IMR-90 (cell line): ENCODE results near the gene SPC25. TPM values are rescaled to one million over a fixed set of nuclear protein-coding genes. Genes with fewer than 3 reads are reported as not detected.

Source experiments
- ATAC-seq: fragments of 200-7000 bp; cut with Tn5 transposase; 2 replicates; pipeline ENCODE4 v1.9.1; 2020; ENCODE audit warnings: low read depth, mild to moderate bottlenecking, moderate library complexity
- BruUV-seq: library from RNA; stranded (reverse); fragments of 400-500 nt; replicated peaks from 2 replicates; lab custom pipeline; 2021; lab: Mats Ljungman, UMichigan
- CTCF ChIA-PET: fragments of 300-600 bp; formaldehyde crosslinking; extraction: SDS; loops from one replicate; lab custom pipeline; 2021; ENCODE audit warnings: antibody characterized with exemption; lab: Yijun Ruan, JAX
- POLR2A ChIA-PET: fragments of 300-600 bp; sonication (Branson Sonifier 250); formaldehyde crosslinking; loops from one replicate; lab custom pipeline; 2022; ENCODE audit warnings: antibody characterized with exemption; ENCODE audit not compliant: unreplicated experiment; lab: Charles Lee
- DNase-seq: peaks from one replicate; pipeline ENCODE4 v3.0.0; 2013
- H2AFZ ChIP-seq: replicated peaks from 2 replicates; pipeline ENCODE3; 2013; ENCODE audit warnings: low read length, mild to moderate bottlenecking; ENCODE audit not compliant: poor library complexity
- H2AK5ac ChIP-seq: 2 replicates; pipeline ENCODE4 v1.6.1; 2013; ENCODE audit warnings: low read depth, low read length, inconsistent platforms
- H2AK9ac ChIP-seq: replicated peaks from 2 replicates; pipeline ENCODE3; 2013; ENCODE audit warnings: mild to moderate bottlenecking, low read depth, low read length, moderate library complexity; ENCODE audit not compliant: poor library complexity
- H2BK120ac ChIP-seq: 2 replicates; pipeline ENCODE4 v1.6.1; 2013; ENCODE audit warnings: low read depth, low read length, inconsistent platforms
- H2BK15ac ChIP-seq: 3 replicates; pipeline ENCODE4 v1.6.1; 2013; ENCODE audit warnings: low read depth, low read length, inconsistent platforms
- H2BK20ac ChIP-seq: 2 replicates; pipeline ENCODE4 v1.6.1; 2013; ENCODE audit warnings: low read depth, mild to moderate bottlenecking, inconsistent platforms, low read length, moderate library complexity
- H2BK5ac ChIP-seq: 2 replicates; pipeline ENCODE4 v1.6.1; 2013; ENCODE audit warnings: mild to moderate bottlenecking, low read depth, low read length, inconsistent platforms; ENCODE audit not compliant: poor library complexity, severe bottlenecking
- H3K14ac ChIP-seq: replicated peaks from 2 replicates; pipeline ENCODE4 v1.6.1; 2013; ENCODE audit warnings: low read depth, low read length, inconsistent platforms
- H3K18ac ChIP-seq: 2 replicates; pipeline ENCODE4 v1.6.1; 2013; ENCODE audit warnings: low read depth, low read length, control low read depth
- H3K23ac ChIP-seq: 2 replicates; pipeline ENCODE4 v1.6.1; 2013; ENCODE audit warnings: low read depth, low read length, inconsistent platforms
- H3K27ac ChIP-seq: 2 replicates; pipeline ENCODE4 v1.5.1; 2013; ENCODE audit warnings: mild to moderate bottlenecking, control low read depth, low read length; ENCODE audit not compliant: insufficient read depth
- H3K27me3 ChIP-seq: 2 replicates; pipeline ENCODE4 v1.6.1; 2013; ENCODE audit warnings: low read length; ENCODE audit not compliant: control insufficient read depth, insufficient read depth
- H3K36me3 ChIP-seq: 2 replicates; pipeline ENCODE4 v1.6.1; 2013; ENCODE audit warnings: low read length, mixed read lengths; ENCODE audit not compliant: control insufficient read depth, insufficient read depth
- H3K4ac ChIP-seq: 2 replicates; pipeline ENCODE4 v1.6.1; 2013; ENCODE audit warnings: low read depth, low read length, inconsistent platforms
- H3K4me1 ChIP-seq: 2 replicates; pipeline ENCODE4 v1.6.1; 2013; ENCODE audit warnings: low read length, mixed read lengths; ENCODE audit not compliant: control insufficient read depth, insufficient read depth
- H3K4me2 ChIP-seq: 2 replicates; pipeline ENCODE4 v1.6.1; 2013; ENCODE audit warnings: low read depth, mild to moderate bottlenecking, control low read depth, low read length, moderate library complexity
- H3K4me3 ChIP-seq: 2 replicates; pipeline ENCODE4 v1.5.1; 2013; ENCODE audit warnings: low read depth, mild to moderate bottlenecking, control low read depth, low read length, moderate library complexity; ENCODE audit not compliant: insufficient read depth
- H3K56ac ChIP-seq: 2 replicates; pipeline ENCODE4 v1.6.1; 2013; ENCODE audit warnings: low read length, inconsistent platforms; ENCODE audit not compliant: insufficient read depth; ENCODE audit errors: extremely low read depth
- H3K79me1 ChIP-seq, 2 experiments: 2 replicates each; pipeline ENCODE4 v1.6.1; 2013; ENCODE audit warnings: low read length in 2 of 2, inconsistent platforms in 1 of 2, low read depth in 1 of 2
- H3K9ac ChIP-seq: 2 replicates; pipeline ENCODE4 v1.6.1; 2013; ENCODE audit warnings: low read depth, low read length, control low read depth
- H3K9me1 ChIP-seq: 2 replicates; pipeline ENCODE4 v1.6.1; 2013; ENCODE audit warnings: low read length, inconsistent platforms; ENCODE audit not compliant: insufficient read depth
- H3K9me3 ChIP-seq: 2 replicates; pipeline ENCODE4 v1.6.1; 2013; ENCODE audit warnings: low read length; ENCODE audit not compliant: control insufficient read depth, insufficient read depth
- H4K20me1 ChIP-seq: 2 replicates; pipeline ENCODE4 v1.6.1; 2013; ENCODE audit warnings: low read length, inconsistent platforms; ENCODE audit not compliant: insufficient read depth
- H4K5ac ChIP-seq: 2 replicates; pipeline ENCODE4 v1.6.1; 2013; ENCODE audit warnings: mild to moderate bottlenecking, low read depth, low read length, control low read depth
- H4K8ac ChIP-seq, 2 experiments: 2 replicates each; pipeline ENCODE4 v1.6.1; 2013; ENCODE audit warnings: low read depth in 2 of 2, low read length in 2 of 2, control low read depth in 1 of 2, inconsistent platforms in 1 of 2
- H4K91ac ChIP-seq: 2 replicates; pipeline ENCODE4 v1.6.1; 2013; ENCODE audit warnings: low read depth, low read length, inconsistent platforms; ENCODE audit not compliant: insufficient read depth
- BHLHE40 ChIP-seq: fragments of 150-350 bp; IDR thresholded peaks from 2 replicates; pipeline ENCODE4 v1.6.1; 2016; ENCODE audit warnings: mild to moderate bottlenecking, low read depth, low read length
- FOS ChIP-seq: fragments of 150-350 bp; IDR thresholded peaks from 2 replicates; pipeline ENCODE4 v1.6.1; 2016; ENCODE audit warnings: low read depth, low read length
- MAFK ChIP-seq: IDR thresholded peaks from 2 replicates; pipeline ENCODE4 v1.6.1; 2012; ENCODE audit warnings: low read depth, low read length, improper control_type of control experiment
- MAZ ChIP-seq: IDR thresholded peaks from 2 replicates; pipeline ENCODE4 v1.6.1; 2012; ENCODE audit warnings: low read depth, mild to moderate bottlenecking, low read length, improper control_type of control experiment, moderate library complexity, borderline replicate concordance
- NFE2L2 ChIP-seq: fragments of 150-350 bp; IDR thresholded peaks from 2 replicates; pipeline ENCODE4 v1.6.1; 2016; ENCODE audit warnings: low read depth, mild to moderate bottlenecking, low read length
- POLR2A ChIP-seq: IDR thresholded peaks from 2 replicates; pipeline ENCODE4 v1.6.1; 2012; ENCODE audit warnings: mild to moderate bottlenecking, low read depth, low read length
- RAD21 ChIP-seq: IDR thresholded peaks from 2 replicates; pipeline ENCODE4 v1.6.1; 2012; ENCODE audit warnings: low read length, improper control_type of control experiment
- RFX5 ChIP-seq: IDR thresholded peaks from 2 replicates; pipeline ENCODE4 v1.8.0; 2012; ENCODE audit warnings: low read depth, mild to moderate bottlenecking, low read length, moderate library complexity
- SMC3 ChIP-seq: fragments of 150-350 bp; IDR thresholded peaks from 2 replicates; pipeline ENCODE4 v1.6.1; 2016; ENCODE audit warnings: low read depth, mild to moderate bottlenecking, antibody characterized with exemption, low read length, moderate library complexity
- WGBS, 2 experiments: methylation state at CpG; one replicate each; pipeline versions ENCODE4 v1.1.5 to v1.1.7; 2013; ENCODE audit warnings: missing lambda C conversion rate in 2 of 2; ENCODE audit not compliant: insufficient read length in 1 of 2; ENCODE audit errors: extremely low coverage in 2 of 2; 5-methylcytosine and 5-hydroxymethylcytosine counted together
- dilution Hi-C: fragments of 300-500 bp; cut with HindIII; formaldehyde crosslinking; loops from one replicate; pipeline ENCODE4 v1.14.3; 2018; ENCODE audit warnings: low sequenced_read_pairs; ENCODE audit not compliant: unreplicated experiment
- in situ Hi-C: fragments of 300-500 bp; cut with MboI; formaldehyde crosslinking; loops from 3 replicates; pipeline ENCODE4 v1.14.3; 2019; ENCODE audit warnings: low sequenced_read_pairs, inconsistent platforms, mixed read lengths
- intact Hi-C: fragments of 100-400 bp; cut with micrococcal nuclease; formaldehyde crosslinking; loops from 2 replicates; pipeline ENCODE4 v1.10.0; 2022
- polyA plus RNA-seq, 3 experiments: library from polyadenylated mRNA; depleted of rRNA; stranded (reverse); fragments of >200 nt; gene quantifications; 2 replicates each; pipeline ENCODE4 v1.2.3, GENCODE V29; 2012; ENCODE audit warnings: low replicate concordance in 1 of 3
- total RNA-seq: library from RNA; depleted of rRNA; stranded (reverse); fragments of >200 nt; gene quantifications from 2 replicates; pipeline ENCODE4 v1.2.3, GENCODE V29; 2012
- TF ChIP-seq, protein P1 (sequence below): fragments of 150-350 bp; IDR thresholded peaks from 2 replicates; pipeline ENCODE4 v1.6.1; 2017; ENCODE audit warnings: mild to moderate bottlenecking, antibody characterized with exemption, low read length, low read depth
- TF ChIP-seq, protein P2 (sequence below): conservative IDR thresholded peaks from 2 replicates; pipeline ENCODE4 v1.5.1; 2012; ENCODE audit warnings: mild to moderate bottlenecking, low read depth, low read length, improper control_type of control experiment
- TF ChIP-seq, protein P3 (sequence below): fragments of 150-350 bp; IDR thresholded peaks from 2 replicates; pipeline ENCODE4 v1.6.1; 2016; ENCODE audit warnings: low read depth, mild to moderate bottlenecking, low read length, moderate library complexity, borderline replicate concordance

The SPC25 gene
- total and polyA plus RNA-seq, 2 of the 4 experiments (the other 2 are of a cell fraction) = 2.0 to 7.1 TPM

DNA sequence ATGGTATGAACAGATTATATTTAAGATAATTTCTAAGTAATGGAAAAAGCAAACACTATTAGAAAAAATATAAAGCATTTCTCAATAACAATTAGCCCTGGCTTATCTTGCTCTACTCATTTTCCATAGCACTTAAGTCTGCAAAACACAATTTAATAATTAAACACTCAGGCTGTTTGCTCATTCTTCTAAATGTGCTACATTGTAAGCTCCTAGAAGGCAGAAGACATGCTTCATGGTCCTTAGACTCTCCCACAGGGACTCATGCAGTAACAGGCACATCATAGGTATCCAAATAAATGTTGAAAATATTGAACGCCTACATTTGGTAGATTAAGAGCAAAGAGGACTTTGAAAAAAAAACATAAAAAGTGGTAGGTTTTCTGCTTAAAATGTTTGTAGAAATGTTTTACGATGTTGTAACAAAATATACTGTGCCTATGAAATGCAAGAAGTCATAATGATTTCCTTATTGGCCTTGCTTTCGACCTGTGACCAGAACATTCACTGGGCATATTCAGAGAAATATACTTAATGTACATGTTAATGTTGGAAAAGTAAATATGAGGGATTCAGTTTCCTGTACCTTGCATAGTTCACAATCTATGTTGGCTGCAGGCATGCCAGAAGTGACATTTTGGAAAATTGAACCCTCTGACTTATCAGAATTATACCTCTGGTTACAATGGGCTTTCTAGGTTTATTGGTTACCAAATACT is 38.0 kb upstream of the SPC25 start:
- H4K20me1 ChIP-seq = no peaks in the 10 kb centered on the region
- WGBS, 2 experiments = no CpG with 5 or more reads among the region's 3 CpGs
- TF ChIP-seq MAFK (no peak), FOS (no peak), RAD21 (no peak), BHLHE40 (no peak), POLR2A (no peak), NFE2L2 (no peak), SMC3 (no peak), MAZ (no peak), RFX5 (no peak)
- TF ChIP-seq, protein P1, sequence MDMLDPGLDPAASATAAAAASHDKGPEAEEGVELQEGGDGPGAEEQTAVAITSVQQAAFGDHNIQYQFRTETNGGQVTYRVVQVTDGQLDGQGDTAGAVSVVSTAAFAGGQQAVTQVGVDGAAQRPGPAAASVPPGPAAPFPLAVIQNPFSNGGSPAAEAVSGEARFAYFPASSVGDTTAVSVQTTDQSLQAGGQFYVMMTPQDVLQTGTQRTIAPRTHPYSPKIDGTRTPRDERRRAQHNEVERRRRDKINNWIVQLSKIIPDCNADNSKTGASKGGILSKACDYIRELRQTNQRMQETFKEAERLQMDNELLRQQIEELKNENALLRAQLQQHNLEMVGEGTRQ = no peak
- TF ChIP-seq, protein P2, sequence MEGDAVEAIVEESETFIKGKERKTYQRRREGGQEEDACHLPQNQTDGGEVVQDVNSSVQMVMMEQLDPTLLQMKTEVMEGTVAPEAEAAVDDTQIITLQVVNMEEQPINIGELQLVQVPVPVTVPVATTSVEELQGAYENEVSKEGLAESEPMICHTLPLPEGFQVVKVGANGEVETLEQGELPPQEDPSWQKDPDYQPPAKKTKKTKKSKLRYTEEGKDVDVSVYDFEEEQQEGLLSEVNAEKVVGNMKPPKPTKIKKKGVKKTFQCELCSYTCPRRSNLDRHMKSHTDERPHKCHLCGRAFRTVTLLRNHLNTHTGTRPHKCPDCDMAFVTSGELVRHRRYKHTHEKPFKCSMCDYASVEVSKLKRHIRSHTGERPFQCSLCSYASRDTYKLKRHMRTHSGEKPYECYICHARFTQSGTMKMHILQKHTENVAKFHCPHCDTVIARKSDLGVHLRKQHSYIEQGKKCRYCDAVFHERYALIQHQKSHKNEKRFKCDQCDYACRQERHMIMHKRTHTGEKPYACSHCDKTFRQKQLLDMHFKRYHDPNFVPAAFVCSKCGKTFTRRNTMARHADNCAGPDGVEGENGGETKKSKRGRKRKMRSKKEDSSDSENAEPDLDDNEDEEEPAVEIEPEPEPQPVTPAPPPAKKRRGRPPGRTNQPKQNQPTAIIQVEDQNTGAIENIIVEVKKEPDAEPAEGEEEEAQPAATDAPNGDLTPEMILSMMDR = no peak
- TF ChIP-seq, protein P3, sequence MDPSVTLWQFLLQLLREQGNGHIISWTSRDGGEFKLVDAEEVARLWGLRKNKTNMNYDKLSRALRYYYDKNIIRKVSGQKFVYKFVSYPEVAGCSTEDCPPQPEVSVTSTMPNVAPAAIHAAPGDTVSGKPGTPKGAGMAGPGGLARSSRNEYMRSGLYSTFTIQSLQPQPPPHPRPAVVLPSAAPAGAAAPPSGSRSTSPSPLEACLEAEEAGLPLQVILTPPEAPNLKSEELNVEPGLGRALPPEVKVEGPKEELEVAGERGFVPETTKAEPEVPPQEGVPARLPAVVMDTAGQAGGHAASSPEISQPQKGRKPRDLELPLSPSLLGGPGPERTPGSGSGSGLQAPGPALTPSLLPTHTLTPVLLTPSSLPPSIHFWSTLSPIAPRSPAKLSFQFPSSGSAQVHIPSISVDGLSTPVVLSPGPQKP = no peak
- peaks cover 4% of the 10 kb centered on the region; the same call in 1 of the 2 replicates for H3K27me3 ChIP-seq
- CTCF ChIA-PET = no interaction called here
- no peak overlapping the region for H4K5ac ChIP-seq
- H3K79me1 ChIP-seq = no peaks in the 10 kb centered on the region
- POLR2A ChIA-PET = no interaction called here
- H2AK5ac ChIP-seq = no peak overlapping the region
- no peak overlapping the region for H2BK5ac ChIP-seq
- dilution Hi-C loops = no loop called here
- no peak overlapping the region for H4K8ac ChIP-seq
- DNase-seq (no peak), ATAC-seq (no peak)
- no peak overlapping the region for H3K4me3 ChIP-seq
- H3K4me2 ChIP-seq = no peak overlapping the region
- H3K4me1 ChIP-seq = no peaks in the 10 kb centered on the region
- intact Hi-C loops = no loop called here
- no peak overlapping the region for H3K23ac ChIP-seq
- H2BK15ac ChIP-seq = no peak overlapping the region
- H3K9ac ChIP-seq = no peak overlapping the region
- no TSS peak for BruUV-seq
- no peak overlapping the region for H3K56ac ChIP-seq
- H2BK20ac ChIP-seq = no peak overlapping the region
- H2AFZ ChIP-seq = no peak overlapping the region
- H4K91ac ChIP-seq = no peak overlapping the region
- no peaks in the 10 kb centered on the region for H3K9me3 ChIP-seq
- H2BK120ac ChIP-seq = no peak overlapping the region
- H2AK9ac ChIP-seq = no peak overlapping the region
- H3K4ac ChIP-seq = no peak overlapping the region
- H3K27ac ChIP-seq = no peak overlapping the region
- H3K9me1 ChIP-seq = no peaks in the 10 kb centered on the region
- no peaks in the 10 kb centered on the region for H3K36me3 ChIP-seq
- no peak overlapping the region for H3K14ac ChIP-seq
- in situ Hi-C loops = no loop called here
- H3K18ac ChIP-seq = no peak overlapping the region
